Karpas-422 (cell line): Measurements from ENCODE around the gene IFIT5. TPM values are rescaled to one million over a fixed set of nuclear protein-coding genes. Genes with fewer than 3 reads are reported as not detected.
A peak's percentile ranks its signal among the peaks of the same experiment; 100 is the strongest.
"Not testable (repeated sequence)": the region's sequence is repeated elsewhere in the genome, so short reads cannot be mapped to it uniquely, and the experiment has no call there.

Experiments used
- DNase-seq: peaks from one replicate; pipeline ENCODE4 v3.0.0-alpha.2; 2015
- H2AFZ ChIP-seq: fragments of 200-600 bp; sonication (generic); 2 replicates; pipeline ENCODE4 v1.6.1; 2014; ENCODE audit warnings: antibody characterized with exemption, low read length, mixed read lengths
- H3K27ac ChIP-seq: fragments of 200-600 bp; sonication (generic); 2 replicates; pipeline ENCODE4 v1.5.1; 2014; ENCODE audit warnings: mild to moderate bottlenecking, low read length, moderate library complexity
- H3K27me3 ChIP-seq: fragments of 200-600 bp; sonication (generic); 2 replicates; pipeline ENCODE4 v1.6.1; 2014; ENCODE audit warnings: low read length, mixed read lengths
- H3K36me3 ChIP-seq: fragments of 200-600 bp; sonication (generic); 2 replicates; pipeline ENCODE4 v1.6.1; 2014; ENCODE audit warnings: low read length, mixed read lengths; ENCODE audit not compliant: insufficient read depth
- H3K4me1 ChIP-seq: fragments of 200-600 bp; sonication (generic); 2 replicates; pipeline ENCODE4 v1.6.1; 2014; ENCODE audit warnings: mild to moderate bottlenecking, low read length, mixed read lengths
- H3K4me2 ChIP-seq: fragments of 200-600 bp; sonication (generic); 2 replicates; pipeline ENCODE4 v1.6.1; 2014; ENCODE audit warnings: low read length, low read depth, mild to moderate bottlenecking; ENCODE audit not compliant: poor library complexity, severe bottlenecking
- H3K4me3 ChIP-seq: fragments of 200-600 bp; sonication (generic); 2 replicates; pipeline ENCODE4 v1.5.1; 2014; ENCODE audit warnings: mild to moderate bottlenecking, antibody characterized with exemption, low read length, mixed read lengths
- H3K79me2 ChIP-seq: fragments of 200-600 bp; sonication (generic); 2 replicates; pipeline ENCODE4 v1.6.1; 2014; ENCODE audit warnings: mild to moderate bottlenecking, low read length, mixed read lengths
- H3K9ac ChIP-seq: fragments of 200-600 bp; sonication (generic); 2 replicates; pipeline ENCODE4 v1.6.0; 2014; ENCODE audit warnings: low read length
- H3K9me2 ChIP-seq: fragments of 200-600 bp; sonication (generic), shearing (Covaris generic); replicated peaks from 2 replicates; pipeline ENCODE4 v1.6.0; 2014; ENCODE audit warnings: mild to moderate bottlenecking, low read length, moderate library complexity; ENCODE audit not compliant: insufficient read depth
- H3K9me3 ChIP-seq: fragments of 300-700, 200-600 bp; sonication (generic); 2 replicates; pipeline ENCODE4 v1.6.1; 2014; ENCODE audit warnings: low read length, mixed read lengths
- H4K20me1 ChIP-seq: fragments of 200-600 bp; sonication (generic); 2 replicates; pipeline ENCODE4 v1.6.1; 2014; ENCODE audit warnings: mild to moderate bottlenecking, antibody characterized with exemption, low read length, low read depth; ENCODE audit not compliant: insufficient read depth
- total RNA-seq: library from RNA; depleted of rRNA; stranded (reverse); fragments of >200 nt; shearing (Covaris generic); gene quantifications from 2 replicates; pipeline ENCODE4 v1.2.3, GENCODE V29; 2014; ENCODE audit warnings: low replicate concordance

IFIT5 gene
- total RNA-seq, 1 experiment from 2014 or later: 0.30 TPM

GRCh38 chr10:89412276-89412675 lies 2.1 kb upstream of the IFIT5 start:
- not testable (repeated sequence) for H3K9me2 ChIP-seq, H3K4me2 ChIP-seq, H3K9ac ChIP-seq, H3K27ac ChIP-seq, H4K20me1 ChIP-seq, H3K27me3 ChIP-seq, H3K79me2 ChIP-seq, H3K9me3 ChIP-seq, H2AFZ ChIP-seq, H3K4me1 ChIP-seq, H3K4me3 ChIP-seq, H3K36me3 ChIP-seq
- DNase-seq: peak; percentile 41

- Histone ChIP-seq H2AFZ (no peak overlapping the region), H4K20me1 (no peaks in the 10 kb centered on the region), H3K27me3 (no peaks in the 10 kb centered on the region), H3K9me2 (no peaks in the 10 kb centered on the region), H3K27ac (no peak overlapping the region), H3K9ac (no peak overlapping the region; the same call in 1 of the 2 replicates), H3K4me1 (peaks cover 3% of the 10 kb centered on the region), H3K36me3 (no peaks in the 10 kb centered on the region), H3K9me3 (no peaks in the 10 kb centered on the region), H3K79me2 (no peaks in the 10 kb centered on the region), H3K4me3 (peak overlapping the region; percentile 76; the same call in 1 of the 2 replicates), H3K4me2 (peak overlapping the region; percentile 77)
- DNase-seq: no peak
These were observed 913 bp upstream of the IFIT5 start for GRCh38 chr10:89413398-89413912.

- Histone ChIP-seq H3K4me3 (peak overlapping the region; percentile 76), H3K9me3 (no peaks in the 10 kb centered on the region), H2AFZ (peak overlapping the region; percentile 74), H3K27me3 (no peaks in the 10 kb centered on the region), H3K9ac (peak overlapping the region; percentile 72), H3K4me2 (peak overlapping the region; percentile 77), H3K36me3 (no peaks in the 10 kb centered on the region), H4K20me1 (no peaks in the 10 kb centered on the region), H3K79me2 (no peaks in the 10 kb centered on the region), H3K4me1 (peaks cover 3% of the 10 kb centered on the region), H3K9me2 (no peaks in the 10 kb centered on the region), H3K27ac (no peak overlapping the region)
- DNase-seq: no peak
These were observed 782 bp downstream of the IFIT5 start for GRCh38 chr10:89414879-89415821.

- no peak overlapping the region for H3K27ac ChIP-seq
These were observed 2.1 kb downstream of the IFIT5 start for GRCh38 chr10:89416465-89416864.

GRCh38 chr10:89419548-89419947 lies 5.2 kb downstream of the IFIT5 start:
- Histone ChIP-seq H3K4me2 (no peak overlapping the region), H2AFZ (no peak overlapping the region), H3K27ac (no peak overlapping the region), H3K9me2 (no peaks in the 10 kb centered on the region), H4K20me1 (no peaks in the 10 kb centered on the region), H3K9ac (no peak overlapping the region), H3K27me3 (no peaks in the 10 kb centered on the region), H3K9me3 (no peaks in the 10 kb centered on the region), H3K79me2 (no peaks in the 10 kb centered on the region), H3K4me3 (no peak overlapping the region), H3K4me1 (no peaks in the 10 kb centered on the region), H3K36me3 (no peaks in the 10 kb centered on the region)
- peak; percentile 58 for DNase-seq

More at GRCh38 chr10:89416465-89416864, 2.1 kb downstream of the IFIT5 start:
- H3K9me3 ChIP-seq: no peaks in the 10 kb centered on the region
- no peaks in the 10 kb centered on the region for H4K20me1 ChIP-seq
- H3K4me3 ChIP-seq: no peak overlapping the region
- H3K9me2 ChIP-seq: no peaks in the 10 kb centered on the region
- DNase-seq: no peak
- H3K79me2 ChIP-seq: no peaks in the 10 kb centered on the region
- H2AFZ ChIP-seq: no peak overlapping the region
- H3K36me3 ChIP-seq: no peaks in the 10 kb centered on the region
- no peaks in the 10 kb centered on the region for H3K27me3 ChIP-seq
- no peak overlapping the region for H3K4me2 ChIP-seq
- H3K4me1 ChIP-seq: peaks cover 3% of the 10 kb centered on the region
- H3K9ac ChIP-seq: no peak overlapping the region

GRCh38 chr10:89421018-89421476 lies 6.7 kb downstream of the IFIT5 start:
- H3K79me2 ChIP-seq: no peaks in the 10 kb centered on the region
- no peak for DNase-seq
- no peak overlapping the region for H3K4me2 ChIP-seq
- H3K36me3 ChIP-seq: no peaks in the 10 kb centered on the region
- H3K9ac ChIP-seq: no peak overlapping the region
- no peak overlapping the region for H3K4me3 ChIP-seq
- no peaks in the 10 kb centered on the region for H4K20me1 ChIP-seq
- H3K9me2 ChIP-seq: no peaks in the 10 kb centered on the region
- H2AFZ ChIP-seq: no peak overlapping the region
- no peak overlapping the region for H3K27ac ChIP-seq
- H3K27me3 ChIP-seq: no peaks in the 10 kb centered on the region
- H3K4me1 ChIP-seq: no peaks in the 10 kb centered on the region
- no peaks in the 10 kb centered on the region for H3K9me3 ChIP-seq

- Histone ChIP-seq H3K9me3 (no peaks in the 10 kb centered on the region), H3K4me2 (no peak overlapping the region), H4K20me1 (no peaks in the 10 kb centered on the region), H3K4me3 (no peak overlapping the region), H3K4me1 (no peaks in the 10 kb centered on the region), H3K27me3 (no peaks in the 10 kb centered on the region), H3K79me2 (no peaks in the 10 kb centered on the region), H3K27ac (no peak overlapping the region), H3K36me3 (no peaks in the 10 kb centered on the region), H3K9me2 (no peaks in the 10 kb centered on the region), H2AFZ (no peak overlapping the region), H3K9ac (no peak overlapping the region)
- no peak for DNase-seq
These were observed 10.6 kb downstream of the IFIT5 start for GRCh38 chr10:89425000-89425399.

GRCh38 chr10:89426230-89426868 lies 12.0 kb downstream of the IFIT5 start:
- Histone ChIP-seq H3K4me3 (no peak overlapping the region), H3K4me1 (no peaks in the 10 kb centered on the region), H3K9ac (no peak overlapping the region), H3K4me2 (no peak overlapping the region), H3K27ac (no peak overlapping the region), H3K79me2 (no peaks in the 10 kb centered on the region), H3K9me2 (no peaks in the 10 kb centered on the region), H3K27me3 (no peaks in the 10 kb centered on the region), H2AFZ (no peak overlapping the region), H3K9me3 (no peaks in the 10 kb centered on the region), H4K20me1 (no peaks in the 10 kb centered on the region), H3K36me3 (no peaks in the 10 kb centered on the region)
- DNase-seq: peak; percentile 64
